HG02759 (cell line): ENCODE measurements around the gene ITFG1.
"Not testable (repeated sequence)": the region's sequence is repeated elsewhere in the genome, so short reads cannot be mapped to it uniquely, and the experiment has no call there.

ENCODE experiments used
- ATAC-seq: cut with Tn5 transposase; IDR thresholded peaks from one replicate; pipeline ENCODE4 v1.9.1; 2021; ENCODE audit warnings: mild to moderate bottlenecking, moderate library complexity; ENCODE audit not compliant: unreplicated experiment

ITFG1 gene

DNA sequence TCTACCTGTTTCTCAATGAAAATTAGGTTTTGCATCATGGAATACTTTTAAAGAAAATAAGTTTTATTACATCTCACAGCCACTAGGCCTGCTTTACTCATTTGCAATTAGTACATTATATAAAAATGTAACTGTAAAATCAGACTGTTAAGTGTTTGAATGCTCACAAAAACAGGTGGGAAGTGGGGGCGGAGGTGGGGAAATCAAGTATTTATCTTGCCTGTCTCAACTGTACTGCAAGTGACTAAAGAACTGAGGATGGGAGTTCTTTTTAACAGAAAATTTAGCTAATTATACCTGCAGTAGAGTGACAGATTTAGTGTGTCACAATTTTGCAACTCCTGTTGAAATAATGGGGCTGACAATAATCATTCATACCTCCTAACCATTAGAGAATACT is 34.1 kb downstream of the ITFG1 start:
- no peak for ATAC-seq

DNA sequence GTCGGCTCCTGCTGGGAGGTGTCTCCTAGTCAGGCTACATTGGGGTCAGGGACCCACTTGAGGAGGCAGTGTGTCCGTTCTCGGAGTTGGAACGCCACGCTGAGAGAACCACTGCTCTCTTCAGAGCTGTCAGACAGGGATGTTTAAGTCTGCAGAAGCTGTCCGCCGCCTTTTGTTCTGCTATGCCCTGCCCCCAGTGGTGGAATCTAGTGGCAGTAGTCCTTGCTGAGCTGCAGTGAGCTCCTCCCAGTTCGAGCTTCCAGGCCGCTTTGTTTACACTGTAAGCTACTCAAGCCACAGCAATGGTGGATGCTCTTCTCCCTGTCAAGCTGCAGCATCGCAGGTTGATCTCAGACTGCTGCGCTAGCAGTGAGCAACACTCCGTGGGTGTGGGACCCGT is 36.0 kb downstream of the ITFG1 start:
- no peak for ATAC-seq

DNA sequence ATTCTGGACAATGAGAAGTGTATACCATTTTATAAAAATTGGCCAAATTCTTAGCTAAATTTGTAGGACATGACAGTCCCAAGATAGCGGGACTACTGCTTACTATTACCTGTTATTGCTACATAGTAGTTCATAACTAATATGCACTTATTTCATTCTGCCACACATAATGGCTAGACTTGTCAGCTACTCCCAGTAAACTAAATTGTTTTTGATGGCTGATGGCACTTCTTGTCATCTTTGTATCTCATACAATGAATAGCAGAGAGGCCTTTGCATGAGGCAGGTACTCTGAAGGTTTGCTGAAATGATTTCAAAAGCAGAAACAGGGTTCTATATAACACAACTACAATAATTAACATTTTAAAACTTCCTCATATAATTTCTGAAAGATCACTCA is 44.0 kb downstream of the ITFG1 start:
- no peak for ATAC-seq

DNA sequence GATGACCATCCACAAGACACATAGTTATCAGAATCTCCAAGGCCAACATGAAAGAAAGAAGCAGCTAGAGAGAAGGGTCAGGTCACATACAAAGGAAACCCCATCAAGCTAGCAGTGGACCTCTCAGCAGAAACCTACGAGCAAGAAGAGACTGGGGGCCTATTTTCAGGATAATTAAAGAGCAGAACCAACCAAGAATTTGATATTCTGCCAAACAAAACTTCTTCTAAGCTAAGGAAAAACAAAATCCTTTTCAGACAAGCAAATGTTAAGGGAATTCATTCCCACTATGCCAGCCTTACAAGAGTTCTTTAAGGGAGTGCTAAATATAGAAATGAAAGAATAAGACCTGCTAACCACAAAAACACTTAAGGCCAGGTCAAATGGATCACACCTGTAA is 47.8 kb downstream of the ITFG1 start:
- no peak for ATAC-seq

DNA sequence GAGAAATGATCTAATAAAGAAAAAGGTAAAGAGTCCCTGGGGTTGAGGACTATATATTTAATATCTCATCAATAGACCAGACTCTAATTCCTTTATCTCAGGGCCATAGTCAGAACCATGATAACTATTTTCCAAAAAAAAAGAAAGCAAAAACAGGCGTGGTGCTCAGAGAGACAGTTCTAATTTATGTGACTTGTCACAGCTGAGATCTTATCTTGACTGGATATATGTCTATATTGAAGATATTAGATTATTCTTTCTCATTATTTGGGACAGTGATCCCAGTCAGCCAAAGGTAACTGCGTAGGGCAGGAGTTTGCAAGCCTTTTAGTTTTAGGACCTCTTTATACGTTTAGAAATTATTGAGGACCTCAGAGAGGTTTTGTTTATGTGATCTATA is 52.4 kb downstream of the ITFG1 start:
- ATAC-seq = no peak

DNA sequence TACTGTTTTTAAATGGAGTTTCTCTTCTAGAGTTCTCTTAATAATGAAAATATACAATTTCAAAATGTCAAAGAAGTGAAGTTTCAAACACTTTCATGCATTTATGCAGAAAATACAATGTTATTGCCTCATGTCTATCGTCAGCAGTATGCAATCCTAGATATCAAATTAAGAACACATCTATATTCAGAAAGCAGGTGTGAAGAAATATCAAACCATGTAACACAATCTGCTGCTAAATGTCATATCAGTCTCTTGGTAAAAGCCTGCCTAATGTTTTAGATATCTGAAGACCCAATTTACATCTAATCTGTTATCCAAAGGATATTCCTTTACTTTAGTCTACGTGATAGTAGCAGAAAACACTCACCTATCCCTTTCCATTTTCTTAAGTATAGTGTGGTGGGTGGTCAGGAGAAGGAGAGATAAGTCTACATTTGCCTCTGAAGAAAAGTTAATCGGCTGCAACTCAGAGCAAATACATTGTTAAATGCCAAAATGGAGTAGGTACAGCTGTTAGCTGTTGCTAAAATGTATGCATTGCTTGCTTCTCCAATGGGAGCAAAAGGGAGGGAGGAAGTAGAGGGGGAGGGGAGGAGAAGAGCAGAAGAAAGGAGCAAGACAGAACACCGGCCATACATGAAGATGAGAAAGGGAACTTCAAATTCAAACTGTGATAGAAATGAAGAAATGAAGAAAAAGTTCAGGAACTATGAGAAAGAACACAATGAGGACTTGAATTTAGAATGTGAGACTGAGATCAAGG is 64.9 kb downstream of the ITFG1 start:
- no peak for ATAC-seq

DNA sequence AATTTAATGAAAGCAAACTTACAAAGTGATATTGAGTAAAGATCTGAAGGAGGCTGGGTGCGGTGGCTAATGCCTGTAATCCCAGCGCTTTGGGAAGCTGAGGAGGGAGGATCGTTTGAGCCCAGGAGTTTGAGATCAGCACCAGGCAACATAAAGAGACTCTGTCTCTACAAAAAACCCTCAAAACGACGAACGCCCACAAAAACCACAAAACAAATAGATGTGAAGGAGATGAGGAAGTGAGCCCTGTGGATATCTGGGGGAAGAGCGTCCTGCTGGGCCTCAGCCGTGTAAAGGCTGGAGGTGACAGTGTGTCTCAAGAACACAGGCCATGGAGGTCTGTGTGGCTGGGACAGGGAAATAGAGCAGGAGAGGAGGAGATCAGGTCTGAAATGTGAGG is 68.8 kb downstream of the ITFG1 start:
- peak; percentile 94 for ATAC-seq

DNA sequence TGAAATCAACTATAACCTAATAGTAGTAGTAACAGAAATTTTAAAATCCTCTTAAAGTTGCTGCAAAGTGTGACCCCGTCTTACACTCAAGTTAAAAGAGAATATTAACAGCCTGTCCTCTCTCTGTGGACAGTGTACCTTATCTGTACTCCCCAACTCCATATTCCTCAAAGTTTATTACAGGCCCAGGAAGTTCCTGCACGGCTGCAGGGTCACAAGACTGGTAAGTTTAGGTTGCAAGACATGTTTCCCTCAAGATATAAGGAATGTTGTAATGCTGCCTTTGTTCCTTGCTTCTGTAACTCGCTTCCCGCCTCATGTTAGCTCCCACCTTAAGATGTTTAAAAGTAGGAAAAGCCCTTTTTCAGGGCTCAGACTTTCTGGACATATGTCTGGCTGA is 72.2 kb downstream of the ITFG1 start:
- ATAC-seq = no peak

DNA sequence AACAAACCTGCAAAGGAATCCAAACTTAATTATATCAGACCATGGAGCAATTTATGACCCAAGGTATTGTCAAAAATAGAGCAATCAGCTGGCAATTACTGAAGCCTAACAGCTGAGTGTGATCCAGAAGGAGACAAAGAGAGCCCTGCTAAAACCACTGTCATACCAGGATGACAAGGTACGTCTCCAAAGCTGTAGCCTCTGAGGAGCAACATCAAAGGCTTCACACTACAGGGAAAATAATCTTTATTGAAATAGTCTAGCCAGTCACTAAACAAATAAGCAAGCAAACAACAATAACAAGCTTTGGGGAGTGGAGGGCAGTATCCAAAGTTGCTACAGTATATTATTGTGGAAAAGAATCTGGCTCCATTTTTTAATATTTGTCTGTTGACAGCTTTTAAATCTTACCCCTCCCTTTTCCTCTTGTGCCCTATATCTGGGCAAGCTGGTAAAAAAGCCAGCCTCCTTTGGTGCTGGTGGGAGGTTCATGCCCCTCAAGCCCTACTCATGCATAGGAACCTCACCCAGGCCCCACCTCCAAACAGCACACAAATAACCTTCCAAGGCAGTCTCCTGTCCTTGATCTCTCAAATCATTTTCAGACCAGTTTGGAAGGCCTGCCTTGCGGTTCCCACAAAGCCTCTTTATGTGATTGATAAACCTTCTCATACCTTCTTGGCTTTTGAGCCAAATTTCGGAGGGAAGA is 73.7 kb downstream of the ITFG1 start:
- ATAC-seq = no peak

DNA sequence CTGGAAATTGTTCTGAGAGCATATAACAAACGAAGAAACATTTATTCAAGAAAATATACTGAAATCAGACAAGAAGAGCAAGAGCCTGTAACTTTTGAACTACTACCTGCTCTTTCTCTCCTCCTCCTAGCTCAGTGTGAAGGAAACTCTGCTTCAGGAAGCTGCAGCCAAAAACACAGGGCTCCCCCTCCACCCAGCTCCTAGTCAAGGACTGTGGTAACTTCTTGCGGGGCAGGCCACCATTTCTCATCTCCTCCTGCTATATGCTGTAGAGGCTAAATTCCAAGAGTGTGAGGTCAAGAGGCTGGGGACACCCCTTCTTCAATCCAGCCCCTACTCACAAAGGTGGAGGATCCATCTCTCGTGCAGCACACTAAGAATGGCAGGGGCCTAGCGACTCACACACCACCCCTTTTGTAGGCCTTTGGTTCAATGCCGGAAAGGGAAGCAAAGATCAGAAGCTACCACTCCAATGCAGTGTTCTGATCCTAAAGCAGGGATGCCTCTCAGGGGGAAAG is 74.6 kb downstream of the ITFG1 start:
- ATAC-seq = no peak

DNA sequence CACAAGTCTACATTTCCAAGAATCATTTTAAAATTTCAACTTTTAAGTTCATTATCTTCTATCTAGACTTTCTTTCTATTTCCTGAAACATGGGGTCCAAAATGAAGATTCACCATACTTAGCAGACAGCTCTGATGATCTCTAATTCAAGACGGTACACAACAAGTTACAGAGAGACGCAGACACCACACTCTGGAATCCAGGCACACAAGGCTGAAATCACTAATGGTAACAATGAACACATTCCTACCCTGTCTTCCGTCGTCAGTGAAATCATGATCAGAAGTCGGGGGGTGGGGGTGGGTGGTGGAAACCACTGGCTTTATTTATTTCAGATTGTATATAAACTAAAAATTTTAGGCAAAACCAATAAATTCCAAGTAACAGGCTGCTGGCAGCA is 78.5 kb downstream of the ITFG1 start:
- no peak for ATAC-seq

DNA sequence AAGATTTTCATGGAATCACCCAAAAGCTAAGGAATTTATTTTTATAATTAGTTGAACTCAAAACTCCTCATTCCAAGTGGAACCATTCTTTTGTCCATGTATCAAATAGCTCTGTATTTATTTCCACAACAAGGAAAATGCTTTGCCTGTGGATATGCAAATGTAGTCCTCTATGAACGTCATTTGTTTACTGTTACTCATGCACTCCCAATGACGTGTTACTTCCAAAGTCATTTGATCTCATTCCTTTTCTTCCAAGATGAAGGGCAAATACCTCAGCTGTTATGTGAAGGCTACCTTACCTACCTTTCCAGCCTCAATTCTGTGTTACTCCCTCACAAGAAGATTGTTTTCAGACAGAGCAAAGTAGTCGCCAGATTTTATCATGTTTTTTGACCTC is 83.7 kb downstream of the ITFG1 start:
- ATAC-seq = no peak

DNA sequence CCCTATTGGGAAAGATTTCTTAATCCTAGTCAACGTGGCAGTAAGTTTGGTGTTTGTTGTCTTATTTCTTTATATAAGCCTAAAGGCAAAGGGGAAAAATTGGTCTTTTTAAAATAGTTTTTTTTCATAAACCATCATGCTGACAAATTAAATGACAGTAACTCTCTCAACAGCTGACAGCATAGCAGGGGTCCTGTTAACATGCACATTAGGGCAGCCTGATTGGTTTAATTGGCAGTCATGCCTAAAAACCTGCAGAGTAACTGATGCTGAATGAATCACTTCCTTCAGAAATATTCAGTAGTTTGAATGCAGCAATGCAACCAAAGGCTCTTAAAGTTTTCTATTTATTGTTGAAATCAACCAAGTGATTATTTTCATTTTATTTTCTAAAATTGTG is 85.4 kb downstream of the ITFG1 start:
- no peak for ATAC-seq

DNA sequence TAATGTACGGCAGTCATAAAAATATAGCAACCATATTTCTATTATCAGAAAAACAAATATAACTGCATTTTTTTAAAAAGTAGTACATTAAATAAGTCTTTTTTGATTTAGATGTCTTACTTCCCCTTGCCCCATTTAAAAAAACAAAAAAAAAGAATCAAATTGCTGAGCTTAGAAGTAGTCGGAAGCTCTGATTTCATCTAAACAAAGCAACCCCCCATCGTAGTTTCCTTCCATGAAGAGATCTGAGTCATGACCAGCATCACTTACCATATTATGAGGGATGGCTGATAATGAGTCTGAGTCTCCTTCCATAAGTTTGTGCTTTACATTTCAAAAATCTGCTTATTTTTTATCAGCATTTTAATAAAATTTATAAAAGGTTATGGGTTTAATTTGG is 86.2 kb downstream of the ITFG1 start:
- no peak for ATAC-seq

DNA sequence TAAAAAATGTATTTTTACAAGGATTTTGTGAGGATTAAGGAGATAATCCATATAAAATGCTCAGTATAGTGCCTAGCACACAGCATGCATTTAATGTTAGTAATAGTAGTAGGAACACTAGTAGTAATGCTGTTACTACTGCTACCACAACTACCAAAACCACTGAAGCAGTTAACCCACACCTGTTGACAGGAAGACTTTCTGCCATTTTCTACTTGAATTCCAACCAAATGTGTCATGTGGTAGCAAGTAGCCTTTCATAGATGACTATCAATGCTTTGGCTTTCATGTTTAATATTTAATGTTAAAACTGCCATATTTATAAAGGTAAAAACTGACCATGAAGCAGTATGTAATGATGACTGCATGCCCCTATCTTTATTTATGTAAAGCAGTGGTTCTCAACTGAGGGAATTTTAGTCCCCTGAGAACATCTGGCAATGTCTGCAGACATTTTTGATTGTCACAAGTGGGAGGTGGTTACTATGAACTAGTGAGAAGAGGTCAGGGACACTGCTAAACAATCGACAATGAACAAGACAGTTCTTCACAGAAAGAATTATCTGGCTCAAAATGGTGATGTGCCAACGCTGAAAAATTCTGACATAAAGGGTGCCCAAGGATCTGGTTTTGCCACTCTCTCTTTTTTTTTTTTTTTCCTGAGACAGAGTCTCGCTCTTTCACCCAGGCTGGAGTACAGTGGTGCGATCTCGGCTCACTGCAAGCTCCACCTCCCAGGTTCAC is 89.4 kb downstream of the ITFG1 start:
- no peak for ATAC-seq

DNA sequence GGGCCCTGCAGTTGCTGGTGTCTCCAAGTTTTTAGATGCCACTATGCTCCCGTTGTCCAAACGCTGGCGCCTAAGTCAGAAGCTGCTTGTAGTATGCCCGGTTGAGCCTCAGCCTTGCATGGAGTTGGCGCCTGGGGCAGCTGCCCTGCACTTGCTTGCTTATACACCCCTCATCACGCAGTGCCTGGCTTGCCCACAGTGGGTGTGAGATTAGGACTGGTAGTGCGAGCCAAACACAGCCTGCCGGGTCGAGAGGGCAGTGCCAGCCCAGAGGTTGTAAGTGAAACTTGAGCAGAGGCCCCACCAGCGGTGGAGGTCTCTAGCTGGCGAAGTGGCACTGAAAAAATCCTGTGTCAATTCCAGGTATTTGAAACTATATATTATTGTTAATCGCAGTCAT is 90.3 kb downstream of the ITFG1 start:
- ATAC-seq = no peak

DNA sequence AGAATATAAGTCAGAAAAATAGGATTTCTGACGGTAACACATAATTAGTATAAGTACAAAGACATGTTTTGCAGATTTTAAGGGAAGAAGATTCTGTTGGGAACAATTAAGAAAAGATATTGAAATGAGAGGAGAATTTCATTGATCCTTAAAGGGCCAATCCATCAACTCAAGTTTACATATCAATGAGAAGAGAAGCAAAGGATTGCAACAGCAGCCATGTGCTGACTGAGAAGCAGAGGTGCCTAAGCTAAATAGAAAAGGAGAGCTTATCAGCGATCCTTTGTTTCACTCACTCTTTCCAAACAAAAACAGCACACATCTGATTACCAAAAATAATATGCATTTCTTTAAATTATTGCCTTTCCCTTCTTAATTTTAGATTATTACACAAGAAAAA is 94.6 kb downstream of the ITFG1 start:
- no peak for ATAC-seq

DNA sequence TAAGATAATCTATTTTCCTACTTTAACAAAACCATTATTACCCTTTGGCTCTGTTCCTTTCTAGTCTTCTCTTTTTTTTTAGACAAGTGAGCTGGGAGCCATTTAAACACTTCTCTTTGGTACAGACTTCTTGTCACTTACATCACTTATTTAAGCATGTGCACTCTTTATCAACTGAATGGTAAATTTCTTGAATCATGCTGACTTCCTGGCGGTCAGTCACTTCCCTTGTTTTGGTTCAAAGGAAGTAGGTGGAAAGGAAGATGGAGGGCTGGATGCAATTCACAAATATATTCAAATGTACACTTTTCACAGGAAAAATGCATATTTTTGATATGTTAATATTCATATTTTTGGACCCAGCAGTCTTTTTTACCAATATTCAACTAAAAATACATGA is 97.1 kb downstream of the ITFG1 start:
- no peak for ATAC-seq

DNA sequence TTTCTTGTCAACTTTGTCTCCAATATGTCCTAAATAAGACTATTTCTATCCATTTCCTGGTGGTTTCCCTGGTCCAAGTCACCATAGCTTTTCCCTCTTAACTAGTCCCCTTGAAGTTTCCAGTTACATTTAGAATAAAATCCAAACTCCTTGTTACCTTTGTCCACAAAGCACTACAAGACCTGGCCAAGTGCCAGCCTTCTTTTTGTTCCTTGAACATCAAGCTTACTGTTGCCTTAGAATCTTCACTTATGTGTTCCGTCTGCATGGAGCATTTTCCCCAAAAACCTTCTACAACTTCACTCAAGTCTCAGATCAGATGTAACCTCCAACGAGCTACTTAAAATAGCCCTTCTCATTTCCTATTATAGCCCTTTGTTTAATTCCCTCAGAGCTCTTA is 101.4 kb downstream of the ITFG1 start:
- no peak for ATAC-seq

DNA sequence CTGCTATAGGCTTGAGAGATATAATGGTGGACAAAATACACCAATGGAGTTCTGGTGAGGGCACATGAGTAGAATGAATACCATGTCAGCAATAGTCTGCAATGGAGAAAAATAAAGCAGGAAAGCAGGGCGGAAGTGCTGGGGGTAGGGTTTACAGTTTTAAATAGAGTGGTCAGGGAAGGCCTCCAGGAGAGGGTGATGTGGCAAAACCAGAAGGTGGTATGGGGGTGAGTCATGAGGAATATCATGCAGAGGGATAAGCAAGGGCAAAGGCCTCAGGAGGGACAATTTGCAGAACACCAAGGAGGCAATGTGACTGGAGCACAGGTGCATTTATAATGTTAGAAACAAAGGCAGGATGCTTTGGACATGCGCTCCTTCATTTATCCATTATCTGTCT is 102.0 kb downstream of the ITFG1 start:
- no peak for ATAC-seq

DNA sequence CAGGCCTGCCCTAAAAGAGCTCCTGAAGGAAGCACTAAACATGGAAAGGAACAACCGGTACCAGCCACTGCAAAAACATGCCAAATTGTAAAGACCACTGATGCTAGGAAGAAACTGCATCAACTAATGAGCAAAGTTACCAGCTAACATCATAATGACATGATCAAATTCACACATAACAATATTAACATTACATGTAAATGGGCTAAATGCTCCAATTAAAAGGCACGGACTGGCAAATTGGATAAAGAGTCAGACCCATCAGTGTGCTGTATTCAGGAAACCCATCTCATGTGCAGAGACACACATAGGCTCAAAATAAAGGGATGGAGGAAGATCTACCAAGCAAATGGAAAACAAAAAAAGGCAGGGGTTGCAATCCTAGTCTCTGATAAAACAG is 111.8 kb downstream of the ITFG1 start:
- not testable (repeated sequence) for ATAC-seq
